ENCODE measurements around the gene SFTA2.
"Not testable (repeated sequence)": the region's sequence is repeated elsewhere in the genome, so short reads cannot be mapped to it uniquely, and the experiment has no call there.

SFTA2 gene

DNA sequence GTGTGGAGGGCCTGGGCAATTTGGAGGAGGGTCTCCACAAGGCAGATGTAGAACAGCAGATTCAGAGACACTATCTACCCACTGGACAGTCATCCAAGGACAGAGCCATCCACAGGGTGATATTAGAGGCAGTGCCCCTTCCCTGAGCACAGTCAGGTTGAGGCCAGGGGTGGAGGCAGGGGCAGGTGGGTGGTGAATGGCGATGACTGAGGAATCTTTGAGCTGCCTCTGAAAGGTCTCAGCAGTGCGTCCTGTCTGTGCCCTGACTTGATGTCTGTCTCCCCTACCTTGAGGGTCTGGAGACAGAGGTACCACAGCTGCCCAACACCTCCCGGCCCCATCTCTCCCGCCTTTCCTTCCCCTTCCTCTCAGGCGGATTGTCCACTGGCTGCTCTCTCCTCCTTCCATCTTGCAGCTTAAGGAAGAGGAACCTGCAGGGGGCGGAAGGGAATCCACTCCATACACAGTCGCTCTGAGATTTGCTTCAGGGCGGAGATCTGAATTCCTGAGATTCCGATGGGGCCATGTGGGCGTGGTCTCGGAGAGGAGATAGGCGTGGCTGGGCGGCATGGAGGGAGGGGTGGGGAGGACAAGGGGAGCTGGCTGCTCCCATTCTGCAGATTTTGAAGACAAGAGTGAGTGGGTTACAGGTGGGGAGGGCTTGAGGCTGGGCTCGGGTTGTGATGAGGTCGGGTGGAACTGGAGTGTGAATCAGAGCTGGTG is 10.5 kb upstream of the SFTA2 start:
- no peak for DNase-seq (ENCODE audit: low read depth, low spot score)

DNA sequence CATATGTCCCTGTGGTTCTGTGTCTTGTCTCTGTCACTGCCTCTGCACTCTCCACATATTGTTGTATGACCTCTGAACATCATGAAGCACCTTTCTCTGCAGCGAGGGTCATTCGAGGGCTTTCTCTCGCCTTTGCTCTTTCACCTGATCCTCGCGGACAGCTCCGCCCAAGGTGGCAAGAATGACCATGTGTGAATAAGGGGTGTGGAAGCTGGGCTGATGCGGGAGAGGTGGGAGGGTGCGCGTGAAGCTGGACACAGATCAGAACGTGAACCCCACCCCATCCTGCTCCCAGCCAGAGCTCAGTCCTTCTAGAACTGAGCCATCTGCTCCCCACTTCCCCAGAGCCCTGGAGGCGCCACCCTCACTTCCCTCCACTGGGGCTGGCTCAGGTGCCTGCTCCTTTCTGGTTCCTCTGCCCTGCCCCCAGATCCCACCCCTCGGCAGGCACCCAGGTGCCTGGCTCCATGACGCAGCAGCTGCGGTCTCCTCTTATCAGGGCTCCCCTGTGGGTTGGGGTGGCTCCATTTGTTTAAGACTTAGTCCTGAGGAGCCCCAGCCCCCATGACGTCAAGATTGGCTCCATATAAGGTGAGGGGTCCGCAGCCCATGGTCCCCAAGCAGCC is 8.5 kb upstream of the SFTA2 start, which contains the start of gene MUCL3:
Gene MUCL3 (plus strand): TSS at position 613 of the 626 bp plus-strand sequence. CDS start 27 bp downstream, outside the sequence.
- DNase-seq (ENCODE audit: low read depth, low spot score), result no peak

DNA sequence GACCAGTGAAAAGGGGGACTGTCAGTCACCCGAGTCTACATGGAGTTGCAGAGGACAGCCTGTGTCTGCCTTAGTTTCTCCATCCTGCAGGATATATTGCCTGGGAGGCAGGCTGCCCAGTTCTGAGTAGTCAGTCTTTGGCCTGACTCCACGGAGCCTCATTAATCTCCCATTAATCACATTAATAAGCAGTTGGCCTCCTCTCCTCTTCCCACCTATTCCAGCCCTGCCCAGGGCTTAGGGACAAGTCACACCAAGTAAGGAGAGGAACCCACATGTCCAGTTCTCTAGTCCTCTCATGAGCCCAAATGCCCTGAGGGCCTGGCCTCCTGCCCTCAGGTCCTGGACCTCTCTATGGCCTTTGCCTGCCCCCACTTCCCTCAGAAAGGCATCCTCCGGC is 7.5 kb upstream of the SFTA2 start:
- DNase-seq (ENCODE audit: low read depth, low spot score), result no peak

GRCh38 chr6:30938730-30939129 is 6.8 kb upstream of the SFTA2 start:
- DNase-seq (ENCODE audit: low read depth, low spot score), result no peak

- DNase-seq (ENCODE audit: low read depth, low spot score), result no peak
These were observed 5.3 kb upstream of the SFTA2 start for GRCh38 chr6:30937265-30937664.

GRCh38 chr6:30935018-30935417 is 3.0 kb upstream of the SFTA2 start:
- no peak for DNase-seq (ENCODE audit: low read depth, low spot score)

DNA sequence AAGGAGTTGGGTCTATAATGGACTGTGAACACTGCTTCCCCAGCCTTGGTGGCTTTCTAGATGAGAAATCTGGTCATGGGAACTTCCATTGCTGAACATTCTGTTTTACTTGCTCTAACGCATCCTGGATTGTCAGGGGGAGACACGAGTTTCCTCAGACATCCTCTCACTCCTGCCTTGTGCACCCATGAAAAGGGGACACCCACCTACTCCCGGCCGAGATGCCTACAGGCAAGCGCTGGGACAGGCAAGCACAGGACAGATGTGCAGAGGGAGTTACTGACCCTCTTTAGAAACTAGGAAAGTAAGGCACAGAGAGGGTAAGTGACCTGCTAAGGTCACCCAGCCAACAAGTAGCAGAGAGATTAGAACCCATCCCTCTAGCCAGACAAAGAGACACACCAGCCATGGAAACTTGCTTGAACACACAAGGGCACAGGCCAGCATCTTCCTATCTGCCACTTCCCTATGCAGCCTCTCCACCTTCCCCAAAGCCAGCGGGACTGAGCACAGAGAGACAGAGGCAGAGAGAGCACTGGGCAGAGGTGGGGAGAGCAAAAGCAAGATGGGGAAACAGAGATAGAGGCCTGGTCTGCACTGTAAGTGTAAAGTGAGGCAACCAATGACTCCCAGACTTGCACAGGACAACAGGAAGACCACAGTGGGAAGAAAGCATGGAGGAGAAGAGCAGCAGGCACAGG is 845 bp upstream of the SFTA2 start:
- DNase-seq (ENCODE audit: low read depth, low spot score), result no peak

DNA sequence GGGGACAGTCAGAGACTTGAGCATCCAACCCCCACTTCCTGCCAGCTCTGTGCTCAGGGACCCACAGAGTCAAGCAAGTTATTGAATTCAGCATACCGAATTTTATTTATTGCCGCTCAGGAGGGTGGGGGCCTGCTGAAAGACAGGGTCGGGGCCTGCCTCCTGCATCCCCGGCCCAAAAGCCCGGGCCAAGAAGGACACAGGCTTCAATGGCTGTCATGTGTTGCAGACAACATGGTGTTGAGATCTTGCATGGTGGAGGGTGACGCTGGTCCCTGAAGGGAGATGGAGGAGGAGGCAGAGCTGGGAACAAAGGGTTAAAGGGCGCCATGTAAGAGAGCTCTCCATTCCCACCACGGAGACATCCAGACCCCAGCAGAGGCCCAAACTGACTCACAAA is 698 bp downstream of the SFTA2 start:
- DNase-seq (ENCODE audit: low read depth, low spot score), result no peak

- DNase-seq (ENCODE audit: low read depth, low spot score), result no peak
These were observed 1.5 kb downstream of the SFTA2 start for GRCh38 chr6:30930506-30930905.

GRCh38 chr6:30928677-30929076 is 3.3 kb downstream of the SFTA2 start:
- no peak for DNase-seq (ENCODE audit: low read depth, low spot score)

GRCh38 chr6:30927080-30927479 is 4.9 kb downstream of the SFTA2 start:
- DNase-seq (ENCODE audit: low read depth, low spot score), result not testable (repeated sequence)

DNA sequence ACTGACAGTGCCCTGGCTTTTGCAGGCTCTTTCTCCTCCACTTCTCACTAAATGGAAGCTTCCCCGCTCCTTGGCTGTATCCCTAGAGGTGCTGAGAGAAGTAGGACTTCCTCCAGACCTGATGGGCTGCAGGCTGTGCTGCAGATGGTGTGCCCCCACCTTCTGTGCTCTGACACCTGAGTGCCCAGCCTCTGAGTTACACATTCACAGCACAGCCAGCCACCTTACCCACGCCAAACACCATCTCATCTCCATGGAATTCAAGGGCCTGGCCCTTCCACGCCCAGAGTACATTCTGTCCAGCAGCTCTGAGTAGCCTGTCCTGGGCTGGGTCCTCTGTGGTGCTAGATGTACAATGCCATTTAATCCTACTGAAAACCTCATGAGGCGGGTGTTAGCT is 5.3 kb downstream of the SFTA2 start:
- no peak for DNase-seq (ENCODE audit: low read depth, low spot score)

- DNase-seq (ENCODE audit: low read depth, low spot score), result not testable (repeated sequence)
These were observed 7.8 kb downstream of the SFTA2 start for GRCh38 chr6:30924040-30924627.

DNA sequence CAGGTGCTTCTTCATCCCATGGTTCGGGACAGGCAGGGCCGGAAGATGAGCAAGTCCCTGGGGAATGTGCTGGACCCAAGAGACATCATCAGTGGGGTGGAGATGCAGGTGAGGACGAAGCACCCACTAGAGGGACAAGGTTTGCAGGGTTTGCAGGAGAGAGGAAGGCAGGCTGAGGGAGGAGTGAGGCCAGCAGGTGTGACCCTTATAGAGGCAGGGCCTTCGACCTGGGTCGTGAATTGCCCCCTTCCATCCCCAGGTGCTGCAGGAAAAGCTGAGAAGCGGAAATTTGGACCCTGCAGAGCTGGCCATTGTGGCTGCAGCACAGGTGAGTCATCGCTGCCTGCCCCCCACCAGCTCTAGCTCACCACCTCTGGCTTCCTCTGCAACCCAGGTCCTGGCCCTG is 9.5 kb downstream of the SFTA2 start:
- DNase-seq (ENCODE audit: low read depth, low spot score), result no peak

- DNase-seq (ENCODE audit: low read depth, low spot score), result no peak
These were observed 13.3 kb downstream of the SFTA2 start for GRCh38 chr6:30918670-30919069.

DNA sequence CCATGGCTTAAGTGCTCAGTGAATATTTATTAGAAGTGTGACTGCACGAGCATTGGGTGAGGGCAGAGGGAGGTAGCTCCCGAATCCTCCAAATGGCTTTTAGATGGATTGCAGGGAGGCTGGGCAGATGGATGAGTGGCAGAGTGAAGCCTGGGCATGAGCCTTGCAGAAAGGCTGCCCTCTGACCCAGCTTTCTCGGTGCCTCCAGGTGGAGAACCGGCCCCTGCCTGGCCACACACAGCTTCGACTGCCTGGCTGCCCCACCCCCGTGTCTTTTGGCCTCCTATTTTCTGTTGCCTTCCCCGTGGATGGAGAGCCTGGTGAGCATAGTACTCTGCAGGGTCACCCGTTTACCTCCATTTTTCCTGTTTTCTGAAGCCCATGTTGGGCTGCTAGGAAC is 14.5 kb downstream of the SFTA2 start:
- no peak for DNase-seq (ENCODE audit: low read depth, low spot score)

- no peak for DNase-seq (ENCODE audit: low read depth, low spot score)
These were observed 14.9 kb downstream of the SFTA2 start for GRCh38 chr6:30917041-30917440.

- DNase-seq (ENCODE audit: low read depth, low spot score), result peak; percentile 32
These were observed 16.4 kb downstream of the SFTA2 start for GRCh38 chr6:30915591-30915946.

GRCh38 chr6:30914854-30915590 is 16.9 kb downstream of the SFTA2 start:
- no peak for DNase-seq (ENCODE audit: low read depth, low spot score)

- no peak for DNase-seq (ENCODE audit: low read depth, low spot score)
These were observed 17.7 kb downstream of the SFTA2 start, which contains the start of gene VARS2 for GRCh38 chr6:30914076-30914853. Gene VARS2, plus strand, starts transcription at chr6:30914238. Its CDS starts 599 bp downstream, at chr6:30914837.

DNA sequence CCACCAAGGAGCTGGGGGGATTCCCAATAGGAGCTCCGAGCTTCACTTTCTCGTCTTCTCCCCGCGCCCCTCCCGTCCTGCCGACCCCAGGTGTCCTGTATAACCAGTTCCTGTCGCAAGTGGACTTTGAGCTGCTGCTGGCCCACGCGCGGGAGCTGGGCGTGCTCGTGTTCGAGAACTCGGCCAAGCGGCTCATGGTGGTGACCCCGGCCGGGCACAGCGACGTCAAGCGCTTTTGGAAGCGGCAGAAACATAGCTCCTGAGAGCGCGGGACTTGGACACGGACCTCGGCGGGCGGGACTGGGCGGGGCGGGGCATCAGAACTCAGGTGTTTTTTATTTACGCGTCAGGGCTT is 18.3 kb downstream of the SFTA2 start:
- DNase-seq (ENCODE audit: low read depth, low spot score), result peak; percentile 28
